Upper lobe of left lung (tissue), 4 donors: ENCODE data around the gene KLF13.

Source experiments
- EP300 ChIP-seq, 4 donors: sonication (generic); formaldehyde crosslinking; IDR thresholded peaks; one replicate each; pipeline ENCODE4 v1.5.1; 2017; ENCODE audit warnings: antibody characterized with exemption in 4 of 4, control low read depth in 2 of 4
- POLR2A ChIP-seq, 4 donors: fragments of 450-650 bp; IDR thresholded peaks; one replicate each; pipeline ENCODE4 v1.5.1; 2016 to 2017; ENCODE audit warnings: antibody characterized with exemption in 4 of 4, mild to moderate bottlenecking in 2 of 4
- POLR2AphosphoS5 ChIP-seq, 2 donors: sonication (generic); formaldehyde crosslinking; IDR thresholded peaks; one replicate each; pipeline ENCODE4 v1.5.1; 2017; ENCODE audit warnings: antibody characterized with exemption in 2 of 2
- TF ChIP-seq, protein P1 (sequence below), 6 experiments: fragments of 450-650 bp in 4 of 6; fragments of 200-600 bp in 2 of 6; sonication (generic) in 2 of 6; IDR thresholded peaks; one replicate each; pipeline ENCODE4 v1.5.1; 2016 to 2019; ENCODE audit warnings: antibody characterized with exemption in 6 of 6

DNA sequence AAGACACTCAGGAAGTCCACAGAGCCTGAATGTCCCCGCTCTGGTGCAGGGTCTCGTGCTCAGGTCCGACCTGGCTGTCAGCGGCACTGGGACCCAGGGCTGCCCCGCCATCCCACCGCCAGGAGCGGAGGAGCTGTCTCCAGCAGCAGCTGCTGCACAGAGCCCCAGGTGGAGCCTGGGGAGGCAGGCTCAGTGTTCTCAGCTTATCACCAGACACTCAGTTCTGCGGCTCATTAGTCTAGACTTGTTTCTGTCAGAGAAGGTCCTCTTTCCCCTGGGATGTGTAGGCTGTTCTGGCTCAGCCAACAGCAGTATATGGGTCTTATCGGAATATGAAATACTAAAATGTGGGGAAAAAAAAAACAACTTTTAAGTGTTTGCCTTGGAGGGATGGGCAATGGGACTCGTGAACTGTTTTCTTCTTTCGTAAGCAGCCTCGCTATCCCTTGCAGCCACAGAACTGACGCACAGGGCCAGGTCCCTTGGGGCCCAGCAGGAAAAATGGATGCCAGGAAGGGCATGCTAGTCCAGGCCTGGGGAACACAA lies 75.9 kb downstream of the KLF13 start:
- TF ChIP-seq POLR2AphosphoS5 (IDR thresholded peaks at IDR 0.05) (peak in 1 of 2 donors; percentile 19), EP300 (IDR thresholded peaks at IDR 0.05) (peak in 1 of 4 donors; percentile 51), POLR2A (IDR thresholded peaks at IDR 0.05) (no peak)
- TF ChIP-seq, protein P1, sequence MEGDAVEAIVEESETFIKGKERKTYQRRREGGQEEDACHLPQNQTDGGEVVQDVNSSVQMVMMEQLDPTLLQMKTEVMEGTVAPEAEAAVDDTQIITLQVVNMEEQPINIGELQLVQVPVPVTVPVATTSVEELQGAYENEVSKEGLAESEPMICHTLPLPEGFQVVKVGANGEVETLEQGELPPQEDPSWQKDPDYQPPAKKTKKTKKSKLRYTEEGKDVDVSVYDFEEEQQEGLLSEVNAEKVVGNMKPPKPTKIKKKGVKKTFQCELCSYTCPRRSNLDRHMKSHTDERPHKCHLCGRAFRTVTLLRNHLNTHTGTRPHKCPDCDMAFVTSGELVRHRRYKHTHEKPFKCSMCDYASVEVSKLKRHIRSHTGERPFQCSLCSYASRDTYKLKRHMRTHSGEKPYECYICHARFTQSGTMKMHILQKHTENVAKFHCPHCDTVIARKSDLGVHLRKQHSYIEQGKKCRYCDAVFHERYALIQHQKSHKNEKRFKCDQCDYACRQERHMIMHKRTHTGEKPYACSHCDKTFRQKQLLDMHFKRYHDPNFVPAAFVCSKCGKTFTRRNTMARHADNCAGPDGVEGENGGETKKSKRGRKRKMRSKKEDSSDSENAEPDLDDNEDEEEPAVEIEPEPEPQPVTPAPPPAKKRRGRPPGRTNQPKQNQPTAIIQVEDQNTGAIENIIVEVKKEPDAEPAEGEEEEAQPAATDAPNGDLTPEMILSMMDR (IDR thresholded peaks at IDR 0.05), result no peak
